ENCODE measurements around the gene TRIM26. TPM values are rescaled to one million over a fixed set of nuclear protein-coding genes. Genes with fewer than 3 reads are reported as not detected.

TRIM26 gene, protein sequence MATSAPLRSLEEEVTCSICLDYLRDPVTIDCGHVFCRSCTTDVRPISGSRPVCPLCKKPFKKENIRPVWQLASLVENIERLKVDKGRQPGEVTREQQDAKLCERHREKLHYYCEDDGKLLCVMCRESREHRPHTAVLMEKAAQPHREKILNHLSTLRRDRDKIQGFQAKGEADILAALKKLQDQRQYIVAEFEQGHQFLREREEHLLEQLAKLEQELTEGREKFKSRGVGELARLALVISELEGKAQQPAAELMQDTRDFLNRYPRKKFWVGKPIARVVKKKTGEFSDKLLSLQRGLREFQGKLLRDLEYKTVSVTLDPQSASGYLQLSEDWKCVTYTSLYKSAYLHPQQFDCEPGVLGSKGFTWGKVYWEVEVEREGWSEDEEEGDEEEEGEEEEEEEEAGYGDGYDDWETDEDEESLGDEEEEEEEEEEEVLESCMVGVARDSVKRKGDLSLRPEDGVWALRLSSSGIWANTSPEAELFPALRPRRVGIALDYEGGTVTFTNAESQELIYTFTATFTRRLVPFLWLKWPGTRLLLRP
- total RNA-seq = 16.4 and 24.3 TPM in 2 replicates

DNA sequence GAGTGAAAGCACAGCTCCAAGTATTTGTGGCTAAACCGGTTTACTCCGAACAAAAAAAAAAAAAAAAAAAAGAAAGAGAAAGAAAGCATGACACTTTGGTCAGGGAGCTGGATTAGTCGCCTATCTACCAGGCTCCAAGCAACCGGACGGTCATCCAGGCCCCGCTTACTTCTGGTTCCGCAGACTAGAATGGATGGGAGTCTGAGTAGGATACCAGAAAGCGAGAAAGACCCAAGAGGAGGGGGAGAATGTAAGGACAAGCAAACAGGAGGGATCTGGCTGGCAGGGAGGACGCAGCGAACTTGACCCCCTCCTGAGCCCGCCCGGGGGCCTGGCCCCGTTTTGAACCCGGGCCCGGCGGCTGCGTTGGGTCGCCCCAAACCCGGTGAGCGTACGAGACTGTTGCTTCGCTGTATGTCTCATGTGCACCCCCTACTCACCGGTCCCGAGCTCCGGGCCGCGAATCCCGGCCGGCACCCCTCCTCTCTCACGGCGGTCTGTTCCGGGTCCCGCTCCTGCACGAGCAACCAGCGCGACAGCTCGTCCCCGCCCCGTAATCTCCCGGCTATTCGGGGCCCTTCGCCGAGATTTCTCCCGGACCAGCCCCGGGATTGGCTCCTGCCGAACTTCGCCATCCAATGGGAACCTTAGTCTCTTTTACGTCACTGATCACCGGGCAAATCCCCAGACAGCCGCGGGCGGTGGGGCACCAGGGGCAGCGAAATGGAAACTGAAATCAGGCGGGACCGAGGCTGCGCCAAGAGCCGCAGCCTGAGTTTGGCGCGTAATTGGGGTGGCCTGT is at the start of gene TRIM26:
TRIM26 (minus strand) TSS at position 542 of the 802 bp plus-strand sequence. CDS start 14,303 bp downstream, outside the sequence.

DNA sequence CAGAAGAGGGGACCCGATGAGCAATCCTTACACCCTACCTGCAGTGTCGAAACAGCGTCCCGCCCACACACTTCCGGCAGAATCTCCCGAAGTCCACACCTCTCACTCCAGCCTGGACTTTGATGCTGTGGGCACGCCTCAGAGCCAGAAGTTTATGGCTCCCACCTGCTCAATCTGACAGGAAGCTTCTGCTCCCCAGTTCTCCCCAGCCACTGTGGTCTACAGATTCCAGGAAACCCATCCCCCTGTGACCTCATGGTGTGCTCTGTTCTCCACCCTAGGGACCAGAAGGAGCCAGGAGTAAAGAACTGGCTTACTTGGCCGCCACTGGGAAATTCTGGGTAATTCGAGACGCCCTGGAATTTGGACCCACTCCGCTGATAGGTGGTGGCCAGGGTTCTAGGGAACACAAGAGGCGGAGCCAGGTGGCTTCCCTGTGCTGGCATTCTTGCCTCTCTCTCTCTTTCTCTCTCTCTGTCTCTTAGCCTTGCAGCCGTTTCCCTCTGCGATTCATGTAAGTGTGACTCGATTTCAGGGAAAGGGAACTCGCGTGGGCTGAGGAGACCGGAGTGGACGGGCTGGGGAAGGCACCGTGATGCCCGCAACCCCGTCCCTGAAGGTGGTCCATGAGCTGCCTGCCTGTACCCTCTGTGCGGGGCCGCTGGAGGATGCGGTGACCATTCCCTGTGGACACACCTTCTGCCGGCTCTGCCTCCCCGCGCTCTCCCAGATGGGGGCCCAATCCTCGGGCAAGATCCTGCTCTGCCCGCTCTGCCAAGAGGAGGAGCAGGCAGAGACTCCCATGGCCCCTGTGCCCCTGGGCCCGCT is 49.9 kb downstream of the TRIM26 start, which contains the start of gene TRIM15:
TRIM15 (plus strand) TSS at position 457 of the 828 bp plus-strand sequence; CDS start at position 596, 139 bp downstream.

DNA sequence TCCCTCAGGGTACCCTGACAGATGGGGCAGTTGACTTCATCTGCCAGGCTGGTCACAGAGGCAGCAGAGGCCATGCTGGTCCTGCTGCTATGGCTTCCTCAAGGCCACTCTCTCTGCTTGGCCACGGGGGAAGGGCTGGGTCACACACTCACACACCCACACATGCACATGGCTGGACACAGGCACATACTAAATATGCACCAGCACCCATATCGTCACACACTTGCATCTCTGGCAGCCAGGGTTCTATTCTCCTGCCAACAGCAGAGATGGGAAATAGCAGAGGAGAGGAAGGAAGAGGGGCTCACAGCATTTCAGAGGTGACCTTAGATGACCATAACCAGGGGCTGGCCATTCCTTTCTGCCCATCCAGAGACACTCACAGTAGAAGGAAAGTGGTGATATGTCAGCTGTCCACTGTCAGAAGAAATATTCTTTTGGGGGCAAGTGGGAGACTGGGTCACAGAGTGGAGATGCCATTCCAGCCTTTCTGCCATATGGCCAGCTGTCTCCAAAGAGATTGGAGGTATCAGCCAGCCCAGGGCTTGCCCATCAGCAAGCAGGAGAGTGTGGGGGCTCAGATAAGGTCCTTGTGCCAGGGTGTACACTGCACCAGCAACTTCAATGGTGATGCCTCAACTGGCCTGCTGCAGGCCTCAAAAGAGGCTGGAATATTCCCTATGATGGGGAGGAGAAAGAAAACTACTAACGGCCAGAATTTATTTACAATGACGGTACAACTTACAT is 52.2 kb downstream of the TRIM26 start, which contains the start of gene TRIM10:
TRIM10 (minus strand) TSS at position 427 of the 747 bp plus-strand sequence; CDS start at position 74, 353 bp downstream.

DNA sequence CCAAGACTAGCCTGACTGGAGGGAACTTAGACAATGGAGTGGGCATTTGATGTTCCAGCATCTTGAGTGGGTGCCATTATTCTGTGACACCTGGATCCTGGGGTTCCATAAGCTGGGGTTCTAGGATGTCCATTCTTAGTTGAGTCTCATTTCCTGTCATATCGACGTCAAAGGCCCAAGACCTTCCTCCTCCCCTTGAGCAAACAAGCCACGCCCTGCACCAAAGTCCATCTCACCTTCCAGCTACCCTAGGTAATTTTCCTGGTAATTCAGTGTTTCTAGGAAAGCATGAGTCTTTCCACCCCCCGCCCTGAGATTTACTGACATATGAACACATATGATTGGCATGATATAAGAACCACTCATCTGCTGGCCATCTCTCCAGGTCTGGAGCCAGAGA is 77.4 kb downstream of the TRIM26 start, which contains the start of gene TRIM40:
TRIM40 (plus strand) TSS at position 384 of the 400 bp plus-strand sequence. CDS start 897 bp downstream, outside the sequence.

Other genes with a start within 250 kb of the TRIM26 start
- 27.2 and 36.7 TPM in 2 replicates for gene POLR1H, start 152.1 kb downstream of the TRIM26 start, total RNA-seq
- gene PPP1R11, start 146.2 kb downstream of the TRIM26 start, total RNA-seq = 16.6 and 17.1 TPM in 2 replicates
- 3.0 and 4.3 TPM in 2 replicates for gene RNF39, start 137.6 kb downstream of the TRIM26 start, total RNA-seq
- 0.21 TPM in 1 of 2 replicates, not detected in the other for gene TRIM31, start 100.3 kb downstream of the TRIM26 start, total RNA-seq
- not detected in 2 replicates for gene TRIM40, start 77.3 kb downstream of the TRIM26 start, total RNA-seq
- not detected in 2 replicates for gene TRIM10, start 52.2 kb downstream of the TRIM26 start, total RNA-seq
- gene TRIM15, start 49.9 kb downstream of the TRIM26 start, total RNA-seq = under 0.01 TPM in 1 of 2 replicates, not detected in the other
- 10.9 and 12.5 TPM in 2 replicates for gene TRIM39, start 113.5 kb upstream of the TRIM26 start, total RNA-seq
- 39.5 and 44.8 TPM in 2 replicates for gene RPP21, start 131.8 kb upstream of the TRIM26 start, total RNA-seq